Ammon's horn (tissue), 1 donor: ENCODE measurements around the gene TTC38.
A peak's percentile ranks its signal among the peaks of the same experiment; 100 is the strongest.
"Not testable (repeated sequence)": the region's sequence is repeated elsewhere in the genome, so short reads cannot be mapped to it uniquely, and the experiment has no call there.

Experiments
- DNase-seq: peaks from one replicate; pipeline ENCODE4 v3.0.0-alpha.2; 2016; ENCODE audit warnings: low spot score

Gene TTC38

DNA sequence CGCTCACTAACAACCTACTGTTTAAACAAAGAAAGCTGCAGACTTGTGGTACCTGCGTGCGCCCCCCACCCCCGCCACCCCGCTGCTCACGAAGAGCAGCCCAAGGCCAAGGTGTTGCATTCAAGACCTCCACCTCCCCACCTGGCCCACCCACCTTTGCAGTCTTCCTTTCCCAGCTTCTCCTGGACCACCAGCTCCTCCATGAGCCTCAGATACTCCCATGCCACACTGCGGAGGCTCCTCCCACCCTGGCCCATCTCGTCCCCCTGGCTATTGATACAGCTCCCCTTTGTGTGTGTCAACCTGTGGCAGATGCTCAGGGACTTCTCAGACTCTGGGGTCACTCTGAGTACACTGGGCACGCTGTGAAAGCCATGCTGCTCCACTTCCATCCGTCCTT is 21.6 kb upstream of the TTC38 start:
- DNase-seq, result no peak

DNA sequence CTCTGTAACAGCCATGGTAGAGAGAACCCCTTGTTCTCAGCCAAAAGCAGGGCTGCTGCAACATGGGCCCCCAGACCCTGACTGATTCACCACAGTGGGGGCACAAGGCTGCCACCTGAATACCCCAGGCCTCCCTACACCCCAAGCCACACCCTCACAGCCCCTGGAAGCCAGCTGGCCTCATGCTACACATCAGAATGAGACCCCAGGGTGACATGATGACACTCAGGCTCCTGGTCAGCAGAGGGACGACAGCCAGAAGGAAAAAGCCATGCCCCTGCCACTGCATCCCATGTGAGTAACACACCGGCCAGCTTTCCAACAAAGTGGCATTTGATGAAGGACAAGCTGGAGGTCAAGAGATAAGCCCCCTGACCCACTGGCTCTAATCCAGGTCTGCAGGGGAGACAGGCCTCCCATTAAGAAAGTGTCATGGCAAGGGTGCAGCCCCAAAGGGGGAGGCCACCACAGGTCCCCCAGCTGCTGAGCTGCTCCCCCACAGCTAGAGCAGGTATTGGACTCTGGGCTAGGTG is 20.3 kb upstream of the TTC38 start:
- DNase-seq, result no peak

GRCh38 chr22:46250035-46250782 is 17.6 kb upstream of the TTC38 start, which contains the start of gene CDPF1:
Gene CDPF1 (minus strand): TSS chr22:46250293. CDS start chr22:46248284, 2,009 bp downstream.
- peak; percentile 94 for DNase-seq

DNA sequence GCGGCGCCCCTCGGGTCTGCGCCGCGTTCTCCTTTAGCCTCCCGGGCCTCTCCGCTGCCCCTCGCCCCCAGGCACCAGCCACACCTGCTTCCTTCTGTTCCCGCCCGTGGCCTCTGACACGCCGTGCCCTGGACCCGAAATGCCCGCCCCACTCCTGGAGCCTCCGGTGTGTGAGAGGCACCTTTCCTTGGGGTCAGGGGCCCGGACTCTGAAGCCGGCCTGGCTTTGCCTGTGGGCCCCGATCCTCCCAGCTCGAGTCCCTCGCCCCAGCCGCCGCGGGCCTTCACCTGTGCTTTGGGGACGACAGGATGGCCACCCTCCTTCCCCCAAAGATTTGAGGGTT is 17.1 kb upstream of the TTC38 start:
- DNase-seq, result no peak

- DNase-seq, result no peak
Measured at GRCh38 chr22:46251266-46251665, 16.5 kb upstream of the TTC38 start.

GRCh38 chr22:46251816-46252380 is 15.9 kb upstream of the TTC38 start:
- DNase-seq, result no peak

DNA sequence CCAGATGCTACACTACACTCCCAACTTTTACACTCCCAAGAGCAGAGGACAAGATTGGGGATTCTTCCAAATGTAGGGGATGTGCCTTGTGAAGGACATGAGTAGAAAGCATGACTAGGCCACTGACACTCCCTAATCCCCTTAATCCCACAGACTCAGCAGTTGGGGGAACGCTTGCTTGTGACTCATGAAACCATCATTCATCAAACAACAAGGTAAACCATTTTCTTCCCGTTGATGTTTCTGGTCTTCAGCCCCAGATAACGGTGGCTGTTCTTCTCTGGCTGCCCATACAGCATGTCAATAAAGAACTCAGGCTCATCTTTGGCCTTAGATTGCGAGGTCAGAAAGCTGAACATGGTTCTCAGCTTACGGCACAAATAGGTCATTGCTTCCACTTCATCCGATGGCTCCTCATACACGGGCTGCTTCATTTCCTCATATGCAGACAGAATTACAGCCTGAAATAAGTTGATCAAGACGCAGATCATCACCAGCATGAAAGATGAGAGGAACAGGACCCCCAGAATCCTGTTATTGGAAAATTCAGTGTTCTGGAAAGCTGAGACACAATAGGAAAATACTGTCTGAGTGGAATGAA is 11.3 kb upstream of the TTC38 start:
- DNase-seq, result no peak

GRCh38 chr22:46259374-46259773 is 8.4 kb upstream of the TTC38 start:
- DNase-seq, result no peak

GRCh38 chr22:46260038-46260437 is 7.8 kb upstream of the TTC38 start:
- no peak for DNase-seq

DNA sequence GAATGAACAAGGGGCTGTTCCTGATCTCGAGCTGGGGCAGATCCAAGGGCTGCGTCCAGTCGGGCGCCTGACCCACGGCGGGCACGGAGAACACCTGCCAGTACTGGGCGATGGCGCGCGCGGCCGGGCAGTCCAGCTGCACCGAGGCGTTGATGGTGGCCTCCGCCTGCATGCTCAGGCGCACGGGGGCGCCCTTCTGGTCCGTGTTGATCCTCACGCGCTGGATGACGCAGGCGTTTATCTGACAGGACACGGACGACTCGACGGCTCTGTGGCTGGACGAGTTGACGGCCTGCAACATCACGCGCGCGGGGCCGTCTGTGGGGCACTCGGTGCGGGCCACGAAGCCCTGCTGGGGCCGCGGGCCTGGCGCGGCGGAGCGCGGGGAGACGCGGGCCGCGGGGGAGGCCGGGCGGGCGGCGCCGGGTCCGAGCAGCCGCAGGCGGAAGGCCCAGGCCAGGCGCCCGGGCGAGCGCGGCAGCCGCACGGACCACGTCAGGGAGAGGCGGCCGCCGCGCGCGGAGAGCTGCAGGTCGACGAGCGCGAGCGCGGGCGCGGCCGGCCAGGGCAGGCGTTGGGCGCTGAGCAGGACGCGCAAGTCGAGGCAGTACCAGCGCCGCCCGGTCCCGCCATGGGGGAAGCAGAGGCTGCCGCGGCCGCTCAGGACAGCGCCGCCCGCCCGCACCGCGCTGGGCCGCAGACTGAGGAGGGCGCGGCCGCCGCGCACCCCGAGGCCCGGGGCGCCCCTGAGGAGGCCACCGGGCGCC is 5.2 kb upstream of the TTC38 start:
- peak; percentile 41 for DNase-seq

DNA sequence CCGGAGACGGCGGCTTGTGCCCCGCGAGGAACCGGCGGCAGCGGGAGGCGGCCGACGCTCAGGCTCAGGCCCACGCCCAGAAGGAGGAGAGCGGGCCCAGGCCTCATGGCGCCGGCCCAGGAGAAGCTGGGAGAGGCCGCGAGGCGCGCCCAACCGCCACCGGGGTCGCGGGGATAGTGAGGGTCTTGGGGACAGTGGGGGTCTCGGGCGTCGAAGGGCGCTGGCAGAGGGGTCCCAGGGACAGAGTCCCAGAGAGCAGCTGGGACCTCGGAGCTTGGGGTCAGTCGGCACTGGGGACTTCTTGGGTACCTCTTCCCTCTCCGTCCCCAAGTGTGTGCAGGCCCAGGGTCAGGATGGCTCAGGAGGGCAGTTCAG is 4.6 kb upstream of the TTC38 start, which contains the start of gene PKDREJ:
Gene PKDREJ, minus strand, starts transcription at position 128 of the 375 bp plus-strand sequence. Its CDS starts 21 bp downstream, at position 107.
- no peak for DNase-seq

DNA sequence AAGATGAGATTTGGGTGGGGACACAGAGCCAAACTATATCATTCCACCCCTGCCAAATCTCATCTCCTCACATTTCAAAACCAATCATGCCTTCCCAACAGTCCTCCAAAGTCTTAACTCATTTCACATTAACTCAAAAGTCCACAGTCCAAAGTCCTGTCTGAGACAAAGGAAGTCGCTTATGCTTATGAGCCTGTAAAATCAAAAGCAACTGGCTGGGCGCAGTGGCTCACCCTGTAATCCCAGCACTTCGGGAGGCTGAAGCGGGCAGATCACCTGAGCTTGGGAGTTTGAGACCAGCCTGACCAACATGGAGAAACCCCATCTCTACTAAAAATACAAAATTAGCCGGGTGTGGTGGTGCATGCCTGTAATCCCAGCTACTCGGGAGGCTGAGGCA is 3.3 kb upstream of the TTC38 start:
- not testable (repeated sequence) for DNase-seq

DNA sequence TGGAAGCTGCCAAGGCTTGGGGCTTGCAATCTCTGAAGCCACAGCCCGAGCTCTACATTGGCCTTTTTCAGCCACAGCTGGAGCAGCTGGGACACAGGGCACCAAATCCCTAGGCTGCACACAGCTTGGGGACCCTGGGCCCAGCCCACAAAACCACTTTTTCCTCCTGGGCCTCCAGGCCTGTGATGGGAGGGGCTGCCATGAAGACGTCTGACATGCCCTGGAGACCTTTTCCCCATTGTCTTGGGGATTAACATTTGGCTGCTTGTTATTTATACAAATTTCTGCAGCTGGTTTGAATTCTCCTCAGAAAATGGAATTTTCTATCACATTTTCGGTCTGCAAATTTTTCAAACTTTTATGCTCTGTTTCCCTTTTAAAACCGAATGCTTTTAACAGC is 2.2 kb upstream of the TTC38 start:
- not testable (repeated sequence) for DNase-seq

DNA sequence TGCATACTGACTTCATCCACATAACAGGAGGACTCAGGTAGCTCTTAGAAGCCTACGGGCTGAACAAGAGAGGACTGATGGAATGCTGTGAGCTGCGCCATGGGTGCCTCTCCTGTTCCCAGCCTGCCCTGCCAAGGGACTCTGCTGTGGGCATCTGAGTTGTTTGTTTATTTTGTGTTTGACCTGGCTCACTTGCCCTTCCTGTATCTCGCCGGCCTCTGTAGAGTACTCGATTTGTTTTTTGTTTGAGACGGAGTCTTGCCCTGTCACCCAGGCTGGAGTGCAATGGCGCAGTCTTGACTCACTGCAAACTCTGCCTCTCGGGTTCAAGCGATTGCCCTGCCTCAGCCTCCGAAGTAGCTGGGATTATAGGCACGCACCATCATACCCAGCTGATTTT is 1.8 kb downstream of the TTC38 start:
- no peak for DNase-seq

GRCh38 chr22:46272196-46272595 is 4.4 kb downstream of the TTC38 start:
- DNase-seq, result no peak

DNA sequence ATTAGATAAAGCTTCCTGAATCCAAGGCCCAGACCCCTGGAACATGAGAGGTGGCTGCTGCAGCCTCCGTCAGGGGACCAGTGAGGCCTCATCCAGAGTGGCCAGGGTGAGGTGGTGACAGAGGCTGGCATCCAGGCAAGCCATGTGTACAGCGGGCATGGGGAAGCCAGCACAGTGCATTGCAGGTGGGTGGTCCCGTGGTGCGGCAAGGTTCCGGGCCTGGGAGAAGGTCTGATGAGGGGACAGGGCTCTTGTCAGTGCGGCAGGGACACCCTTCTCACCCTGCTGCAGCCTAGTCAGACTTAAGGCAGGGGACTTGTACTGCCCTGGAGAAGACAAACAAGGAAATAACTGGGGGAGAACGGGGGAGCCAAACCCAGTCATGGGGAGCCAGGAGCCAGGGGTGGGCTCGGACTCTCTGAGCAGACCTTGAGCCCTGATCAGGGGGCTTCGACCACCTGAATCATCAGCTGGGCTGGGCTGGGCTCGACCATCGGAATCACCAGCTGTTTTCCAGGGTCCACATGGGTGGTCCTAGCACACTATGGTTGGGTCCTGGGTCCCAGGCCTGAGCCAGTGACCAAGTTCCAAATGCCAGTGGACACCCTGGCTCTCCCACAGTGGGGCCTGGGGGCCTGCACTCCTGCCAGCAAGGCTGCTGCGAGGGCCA is 5.1 kb downstream of the TTC38 start:
- DNase-seq, result no peak

GRCh38 chr22:46273432-46274148 is 5.8 kb downstream of the TTC38 start:
- DNase-seq, result no peak

DNA sequence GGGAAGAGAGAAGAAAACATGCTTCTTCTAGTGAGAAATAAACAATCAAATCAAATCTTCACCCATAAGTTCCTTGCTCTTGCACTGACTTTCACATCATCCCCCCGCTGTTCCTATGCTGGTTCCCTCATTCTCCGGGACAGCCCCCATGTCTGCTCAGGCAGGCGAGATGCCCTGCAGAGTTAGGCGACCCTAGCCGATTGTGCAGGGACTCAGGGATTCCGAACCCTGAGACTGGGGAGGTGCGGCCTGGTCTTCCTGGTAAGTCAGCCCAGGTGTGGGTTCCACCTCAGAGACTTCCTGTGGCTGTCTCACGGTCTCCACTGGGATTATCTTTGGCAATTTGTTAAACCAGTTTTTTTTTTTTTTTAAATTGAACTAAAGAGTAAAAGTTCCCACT is 6.6 kb downstream of the TTC38 start:
- DNase-seq, result no peak

GRCh38 chr22:46275455-46276122 is 7.8 kb downstream of the TTC38 start:
- DNase-seq, result no peak

GRCh38 chr22:46276563-46276962 is 8.8 kb downstream of the TTC38 start:
- DNase-seq, result no peak
